ENCODE measurements around the gene C19orf67. TPM values are rescaled to one million over a fixed set of nuclear protein-coding genes. Genes with fewer than 3 reads are reported as not detected.

The C19orf67 gene
- total and polyA plus RNA-seq, 2 of the 13 experiments (the other 11 are each of a cell fraction or from before 2014, with no cell fraction given), result 0.11 to 0.32 TPM

- TF ChIP-seq ZNF574 (CRISPR knock-in tag; IDR thresholded peaks at IDR 0.05), result 0 out of 2 replicates have a peak, but pooled peaks have one; percentile 5
- no peak for TF ChIP-seq ELF4 (CRISPR knock-in tag; IDR thresholded peaks at IDR 0.05; ENCODE audit: borderline replicate concordance)
- 0 out of 2 replicates have a peak, but pooled peaks have one; percentile 4 for TF ChIP-seq MLX (CRISPR knock-in tag; IDR thresholded peaks at IDR 0.05)
- no peak for TF ChIP-seq IKZF4 (CRISPR knock-in tag; IDR thresholded peaks at IDR 0.05; ENCODE audit: borderline replicate concordance, low read depth, not compliant biosample characterization)
- TF ChIP-seq ZFAT (CRISPR knock-in tag; conservative IDR thresholded peaks at IDR 0.05), result no peak
- peak in 1 of 2 experiments; percentile 62; a peak in 2 of 4 replicates for TF ChIP-seq POLR2A (IDR thresholded peaks at IDR 0.05; ENCODE audit: insufficient read depth in 1 of 2, low read depth in 2 of 2, low read length in 2 of 2)
- no peak; the same call in 1 of the 2 replicates for TF ChIP-seq HNF4A (CRISPR knock-in tag; IDR thresholded peaks at IDR 0.05)
- TF ChIP-seq EZH2 (conservative IDR thresholded peaks at IDR 0.05; ENCODE audit: low read depth, low read length), result no peak
- no peak for TF ChIP-seq ZNF746 (CRISPR knock-in tag; IDR thresholded peaks at IDR 0.05)
- no peak for TF ChIP-seq HMGXB3 (CRISPR knock-in tag; IDR thresholded peaks at IDR 0.05; ENCODE audit: borderline replicate concordance)
- TF ChIP-seq ZNF816 (CRISPR knock-in tag; IDR thresholded peaks at IDR 0.05; ENCODE audit: borderline replicate concordance), result peak; percentile 7; the same call in 1 of the 2 replicates
- TF ChIP-seq BRF2 (CRISPR knock-in tag; IDR thresholded peaks at IDR 0.05), result no peak
- TF ChIP-seq ZNF143 (CRISPR knock-in tag; IDR thresholded peaks at IDR 0.05), result no peak
- TF ChIP-seq HNRNPLL (IDR thresholded peaks at IDR 0.05; ENCODE audit: low read depth, low read length, poor library complexity, severe bottlenecking), result peak; percentile 93
- TF ChIP-seq ZBTB1 (CRISPR knock-in tag; IDR thresholded peaks at IDR 0.05; ENCODE audit: borderline replicate concordance), result no peak
- TF ChIP-seq ELF3 (CRISPR knock-in tag; IDR thresholded peaks at IDR 0.05), result no peak; the same call in 1 of the 2 replicates
- no peak for TF ChIP-seq ZNF124 (CRISPR knock-in tag; IDR thresholded peaks at IDR 0.05)
- no peak for TF ChIP-seq ZBTB39 (CRISPR knock-in tag; IDR thresholded peaks at IDR 0.05)
Observed at GRCh38 chr19:14072535-14073260, 12.9 kb downstream of the C19orf67 start, which contains the start of gene MISP3 (continued).
